Activated CD4-positive, alpha-beta memory T cell treated with anti-CD3 and anti-CD28 coated beads, Interleukin-2, amount 10 ng/mL, durations not matched to agents 7 days and 5 days (primary cell): ENCODE results near the gene MTHFR. TPM values are rescaled to one million over a fixed set of nuclear protein-coding genes. Genes with fewer than 3 reads are reported as not detected.

Source experiments
- CTCF ChIA-PET: fragments of 350-600 bp; sonication (Branson Sonifier 250); formaldehyde crosslinking; loops from one replicate; lab custom pipeline; 2021; ENCODE audit warnings: antibody characterized with exemption, inconsistent platforms; lab: Charles Lee
- POLR2A ChIA-PET: fragments of 350-600 bp; sonication (Branson Sonifier 250); formaldehyde crosslinking; loops from one replicate; lab custom pipeline; 2021; ENCODE audit warnings: antibody characterized with exemption; lab: Charles Lee
- DNase-seq: peaks from one replicate; pipeline ENCODE4 v3.0.0-alpha.2; 2020
- H3K27ac Mint-ChIP-seq: one replicate; pipeline ENCODE4 v1.8.0; 2021; ENCODE audit warnings: mild to moderate bottlenecking, mixed read lengths
- H3K27me3 Mint-ChIP-seq: one replicate; pipeline ENCODE4 v1.8.0; 2021; ENCODE audit warnings: mixed read lengths
- H3K36me3 Mint-ChIP-seq: one replicate; pipeline ENCODE4 v1.8.0; 2021; ENCODE audit warnings: low read depth, mixed read lengths
- H3K4me1 Mint-ChIP-seq: one replicate; pipeline ENCODE4 v1.8.0; 2021; ENCODE audit warnings: mixed read lengths
- H3K4me3 Mint-ChIP-seq: one replicate; pipeline ENCODE4 v1.8.0; 2021; ENCODE audit warnings: mild to moderate bottlenecking, mixed read lengths
- H3K9me3 Mint-ChIP-seq: one replicate; pipeline ENCODE4 v1.8.0; 2021; ENCODE audit warnings: mixed read lengths
- total RNA-seq, 2 experiments: library from RNA; stranded (reverse); gene quantifications; one replicate each; pipeline ENCODE4 v1.2.3, GENCODE V29; 2021

The MTHFR gene
- total RNA-seq, 2 experiments from 2014 or later, result 29.4 to 32.2 TPM

DNA sequence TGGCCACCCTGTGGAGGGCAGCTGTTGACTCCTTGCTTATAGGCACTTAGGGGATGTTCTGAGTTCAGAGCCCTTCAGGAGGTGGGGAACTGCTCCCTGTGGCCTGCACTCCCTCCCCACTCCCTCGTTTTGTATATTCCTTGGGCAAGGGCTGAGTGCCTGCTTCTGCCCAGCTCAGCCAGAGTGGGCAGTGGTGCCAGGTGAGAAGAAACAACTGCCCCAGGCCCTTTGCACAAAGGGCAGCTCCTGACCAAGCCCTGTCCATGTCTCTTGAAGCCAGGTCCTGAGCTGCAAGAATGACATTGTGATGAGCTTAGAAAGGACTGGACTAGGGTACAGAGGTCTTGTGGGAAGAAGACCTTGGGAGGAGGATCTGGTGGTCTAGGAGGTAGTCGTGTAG lies 67.7 kb downstream of the MTHFR start:
- peaks cover 40% of the 10 kb centered on the region for H3K36me3 Mint-ChIP-seq
- H3K4me1 Mint-ChIP-seq, result peaks cover 74% of the 10 kb centered on the region
- H3K9me3 Mint-ChIP-seq, result no peaks in the 10 kb centered on the region
- no peak for DNase-seq
- peak overlapping the region; percentile 30 for H3K4me3 Mint-ChIP-seq
- no peaks in the 10 kb centered on the region for H3K27me3 Mint-ChIP-seq
- POLR2A ChIA-PET, result interaction anchor here (1.0 to 4.5 kb wide), 6 partner anchors 8 to 171 kb away, joined by 3 to 41 read pairs (median 6); partner anchors contain the start of gene FBXO6
- CTCF ChIA-PET, result interaction anchor here (0.5 to 3.6 kb wide), 3 partner anchors 88 to 1181 kb away, joined by 3 to 19 read pairs (median 6); no protein-coding TSS in a partner anchor
- H3K27ac Mint-ChIP-seq, result peak overlapping the region; percentile 19

DNA sequence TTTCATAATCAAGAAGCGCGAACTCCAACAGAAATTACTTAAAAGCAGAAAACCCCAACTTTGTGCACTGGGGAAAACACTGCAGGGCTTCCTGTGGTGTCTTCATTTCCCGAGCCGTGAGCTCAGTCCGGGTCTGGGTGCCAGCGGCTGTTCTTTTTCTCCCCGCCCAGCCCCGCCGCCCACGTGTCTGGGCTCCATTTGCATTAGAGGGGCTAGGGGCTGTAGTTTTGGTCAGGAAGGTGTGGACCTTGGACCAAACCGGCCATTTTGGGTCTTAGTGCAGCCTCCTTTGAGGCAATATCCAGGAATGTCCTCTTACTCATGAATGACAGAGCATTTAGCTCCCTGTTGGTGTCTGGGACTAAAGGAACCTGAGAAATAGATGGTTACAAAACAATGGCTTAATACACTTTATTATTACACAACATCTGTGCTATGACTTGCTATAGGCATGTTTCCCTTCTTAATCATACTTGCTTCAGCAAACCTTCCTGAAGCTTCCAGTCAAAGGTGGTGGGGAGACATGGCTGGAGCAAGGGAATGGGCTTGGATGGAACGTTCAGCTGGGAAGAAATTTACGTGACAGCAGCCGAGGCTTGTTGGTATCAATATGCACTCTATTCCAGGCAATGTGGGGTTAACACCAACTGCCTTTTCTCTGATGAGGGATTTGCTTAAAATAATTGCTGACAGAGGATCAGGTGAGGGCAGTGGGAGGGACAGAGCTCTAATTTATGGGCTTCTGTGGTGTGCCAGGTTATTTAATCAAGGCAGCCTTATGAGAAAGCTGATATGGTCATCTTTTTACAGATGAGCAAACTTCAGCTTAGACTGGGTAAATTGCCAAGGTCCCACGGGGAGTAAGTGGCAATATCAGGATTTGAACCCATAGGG lies 68.8 kb downstream of the MTHFR start:
- H3K9me3 Mint-ChIP-seq, result no peaks in the 10 kb centered on the region
- CTCF ChIA-PET, result interaction anchor here (0.8 to 3.6 kb wide), 8 partner anchors 13 to 173 kb away, joined by 3 to 19 read pairs (median 6); no protein-coding TSS in a partner anchor
- no peaks in the 10 kb centered on the region for H3K27me3 Mint-ChIP-seq
- peaks cover 69% of the 10 kb centered on the region for H3K4me1 Mint-ChIP-seq
- DNase-seq, result peak; percentile 49
- peaks cover 29% of the 10 kb centered on the region for H3K36me3 Mint-ChIP-seq
- peak overlapping the region; percentile 98 for H3K4me3 Mint-ChIP-seq
- peak overlapping the region; percentile 56 for H3K27ac Mint-ChIP-seq
- POLR2A ChIA-PET, result interaction anchor here (1.0 to 4.5 kb wide), 12 partner anchors 9 to 172 kb away, joined by 3 to 41 read pairs (median 4); partner anchors contain the start of genes CLCN6 and FBXO6

GRCh38 chr1:11735854-11736745 lies 69.7 kb downstream of the MTHFR start, which contains the start of gene AGTRAP:
AGTRAP (plus strand) TSS chr1:11736136; CDS start chr1:11736209, 73 bp downstream.
- ChIA-PET CTCF (interaction anchor here (0.8 to 3.6 kb wide), 10 partner anchors 11 to 174 kb away, joined by 3 to 19 read pairs (median 5); partner anchors contain the start of gene FBXO6), POLR2A (interaction anchor here (0.9 to 4.5 kb wide), 12 partner anchors 9 to 173 kb away, joined by 3 to 41 read pairs (median 5); partner anchors contain the start of genes CLCN6 and FBXO6)
- peak; percentile 92 for DNase-seq
- Mint-ChIP-seq H3K4me3 (peak within 1 kb of the TSS; percentile 98), H3K27me3 (no peaks in the 10 kb centered on the region), H3K4me1 (peaks cover 69% of the 10 kb centered on the region), H3K27ac (peak within 1 kb of the TSS; percentile 86), H3K9me3 (no peaks in the 10 kb centered on the region), H3K36me3 (peaks cover 24% of the 10 kb centered on the region)

Other genes with a start within 250 kb of the MTHFR start
- gene FBXO2, start 151.5 kb downstream of the MTHFR start, total RNA-seq, result 1 to 10 TPM; 1.4 to 1.8 TPM
- gene FBXO44, start 151.1 kb downstream of the MTHFR start, total RNA-seq, result 10 to 100 TPM; 30.4 to 32.4 TPM
- 10 to 100 TPM; 37.1 to 37.7 TPM for gene FBXO6, start 141.8 kb downstream of the MTHFR start, total RNA-seq
- gene MAD2L2, start 124.8 kb downstream of the MTHFR start, total RNA-seq, result 10 to 100 TPM; 59.2 to 63.1 TPM
- under 1 TPM; 0.60 TPM for gene DRAXIN, start 114.3 kb downstream of the MTHFR start, total RNA-seq
- gene AGTRAP, start 69.8 kb downstream of the MTHFR start, total RNA-seq, result 10 to 100 TPM; 52.7 to 57.3 TPM
- gene C1orf167, start 43.8 kb downstream of the MTHFR start, total RNA-seq, result under 1 TPM in 1 of 2 experiments, not detected in 1; 0.25 TPM
- gene CLCN6, start 227 bp upstream of the MTHFR start, total RNA-seq, result 10 to 100 TPM; 18.8 to 19.5 TPM
- gene NPPA, start 41.8 kb upstream of the MTHFR start, total RNA-seq, result not detected
- gene NPPB, start 53.0 kb upstream of the MTHFR start, total RNA-seq, result not detected
- 10 to 100 TPM; 41.5 to 41.9 TPM for gene KIAA2013, start 120.5 kb upstream of the MTHFR start, total RNA-seq
- 10 to 100 TPM; 15.7 to 16.5 TPM for gene PLOD1, start 128.8 kb upstream of the MTHFR start, total RNA-seq
- gene MFN2, start 174.5 kb upstream of the MTHFR start, total RNA-seq, result 10 to 100 TPM; 51.4 to 52.1 TPM
- 10 to 100 TPM; 98.3 to 98.6 TPM for gene MIIP, start 213.5 kb upstream of the MTHFR start, total RNA-seq